Measurements from ENCODE around the gene ARRDC2. TPM values are rescaled to one million over a fixed set of nuclear protein-coding genes. Genes with fewer than 3 reads are reported as not detected.
"Not testable (repeated sequence)": the region's sequence is repeated elsewhere in the genome, so short reads cannot be mapped to it uniquely, and the experiment has no call there.

The ARRDC2 gene
- total RNA-seq, 6 experiments from 2014 or later, result 3.6 to 28.5 (median 10.8) TPM

DNA sequence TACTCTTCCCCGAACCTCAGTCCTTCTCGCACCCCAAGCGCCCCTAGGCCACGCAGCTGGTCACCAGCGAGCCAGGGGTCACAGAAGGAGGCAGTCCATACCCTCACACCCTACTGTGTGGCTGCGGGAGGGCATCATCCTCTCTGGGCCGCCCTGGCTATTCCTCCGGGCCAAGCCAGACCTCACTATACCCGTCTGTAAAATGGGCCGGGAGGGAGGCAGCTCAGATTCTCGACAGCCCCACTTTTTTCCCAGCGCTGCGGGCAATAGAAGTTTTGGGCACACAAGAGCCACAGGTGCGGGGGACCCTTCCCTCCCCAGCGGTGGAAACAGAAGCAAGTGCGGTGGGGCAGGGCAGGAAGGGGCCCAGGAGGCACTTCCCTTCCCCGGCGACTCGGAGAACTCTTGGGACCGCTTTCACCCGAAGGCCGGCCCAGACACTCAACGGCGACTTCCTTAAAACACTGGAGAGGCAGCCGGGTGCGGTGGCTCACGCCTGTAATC, 5.6 kb upstream of the ARRDC2 start:
- H3K27ac ChIP-seq, result peak overlapping the region in 2 of 3 donors; percentile 84 to 93
- peak overlapping the region in 2 of 3 donors; percentile 55 to 79 for H3K4me3 ChIP-seq
- no peaks in the 10 kb centered on the region for H3K36me3 ChIP-seq
- no peaks in the 10 kb centered on the region for H3K27me3 ChIP-seq
- intact Hi-C loops (cut with DNase I), result loop anchor here in 1 of 2 donors (5.0 kb wide), 1 partner anchor 60 kb away; no protein-coding TSS in a partner anchor
- H3K4me1 ChIP-seq, result peaks cover 0 to 5% (median 1%) of the 10 kb centered on the region in 4 donors
- no peak for TF ChIP-seq POLR2A (IDR thresholded peaks at IDR 0.05)
- TF ChIP-seq, protein P1, sequence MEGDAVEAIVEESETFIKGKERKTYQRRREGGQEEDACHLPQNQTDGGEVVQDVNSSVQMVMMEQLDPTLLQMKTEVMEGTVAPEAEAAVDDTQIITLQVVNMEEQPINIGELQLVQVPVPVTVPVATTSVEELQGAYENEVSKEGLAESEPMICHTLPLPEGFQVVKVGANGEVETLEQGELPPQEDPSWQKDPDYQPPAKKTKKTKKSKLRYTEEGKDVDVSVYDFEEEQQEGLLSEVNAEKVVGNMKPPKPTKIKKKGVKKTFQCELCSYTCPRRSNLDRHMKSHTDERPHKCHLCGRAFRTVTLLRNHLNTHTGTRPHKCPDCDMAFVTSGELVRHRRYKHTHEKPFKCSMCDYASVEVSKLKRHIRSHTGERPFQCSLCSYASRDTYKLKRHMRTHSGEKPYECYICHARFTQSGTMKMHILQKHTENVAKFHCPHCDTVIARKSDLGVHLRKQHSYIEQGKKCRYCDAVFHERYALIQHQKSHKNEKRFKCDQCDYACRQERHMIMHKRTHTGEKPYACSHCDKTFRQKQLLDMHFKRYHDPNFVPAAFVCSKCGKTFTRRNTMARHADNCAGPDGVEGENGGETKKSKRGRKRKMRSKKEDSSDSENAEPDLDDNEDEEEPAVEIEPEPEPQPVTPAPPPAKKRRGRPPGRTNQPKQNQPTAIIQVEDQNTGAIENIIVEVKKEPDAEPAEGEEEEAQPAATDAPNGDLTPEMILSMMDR (IDR thresholded peaks at IDR 0.05), result no peak
- H3K9me3 ChIP-seq, result no peaks in the 10 kb centered on the region
- ATAC-seq (no peak), DNase-seq (peak; percentile 55 to 73 (median 59))
- 45% methylated on average over 2 of the region's 27 CpGs for WGBS (ENCODE audit: insufficient coverage, low coverage, low lambda C conversion rate, missing lambda C conversion rate)

DNA sequence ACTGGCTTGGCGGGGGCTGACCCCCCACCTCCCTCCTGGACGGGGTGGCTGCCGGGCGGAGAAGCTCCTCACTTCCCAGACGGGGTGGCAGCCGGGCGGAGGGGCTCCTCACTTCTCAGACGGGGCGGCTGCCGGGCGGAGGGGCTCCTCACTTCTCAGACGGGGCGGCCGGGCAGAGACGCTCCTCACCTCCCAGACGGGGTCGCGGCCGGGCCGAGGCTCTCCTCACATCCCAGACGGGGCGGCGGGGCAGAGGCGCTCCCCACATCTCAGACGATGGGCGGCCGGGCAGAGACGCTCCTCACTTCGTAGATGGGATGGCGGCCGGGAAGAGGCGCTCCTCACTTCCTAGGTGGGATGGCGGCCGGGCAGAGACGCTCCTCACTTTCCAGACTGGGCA, 2.2 kb upstream of the ARRDC2 start:
- Histone ChIP-seq H3K36me3 (peaks cover 0 to 10% (median 6%) of the 10 kb centered on the region in 4 donors), H3K4me1 (peaks cover 0 to 19% (median 2%) of the 10 kb centered on the region in 4 donors)
- no CpG with 5 or more reads among the region's 35 CpGs for WGBS (ENCODE audit: insufficient coverage, low coverage, low lambda C conversion rate, missing lambda C conversion rate)
- H3K27me3 ChIP-seq, H3K4me3 ChIP-seq, H3K9me3 ChIP-seq, H3K27ac ChIP-seq, DNase-seq, ATAC-seq: not testable (repeated sequence)
- intact Hi-C loops (cut with DNase I), result loop anchor here in 1 of 2 donors (2.0 kb wide), 1 partner anchor 53 kb away; no protein-coding TSS in a partner anchor

DNA sequence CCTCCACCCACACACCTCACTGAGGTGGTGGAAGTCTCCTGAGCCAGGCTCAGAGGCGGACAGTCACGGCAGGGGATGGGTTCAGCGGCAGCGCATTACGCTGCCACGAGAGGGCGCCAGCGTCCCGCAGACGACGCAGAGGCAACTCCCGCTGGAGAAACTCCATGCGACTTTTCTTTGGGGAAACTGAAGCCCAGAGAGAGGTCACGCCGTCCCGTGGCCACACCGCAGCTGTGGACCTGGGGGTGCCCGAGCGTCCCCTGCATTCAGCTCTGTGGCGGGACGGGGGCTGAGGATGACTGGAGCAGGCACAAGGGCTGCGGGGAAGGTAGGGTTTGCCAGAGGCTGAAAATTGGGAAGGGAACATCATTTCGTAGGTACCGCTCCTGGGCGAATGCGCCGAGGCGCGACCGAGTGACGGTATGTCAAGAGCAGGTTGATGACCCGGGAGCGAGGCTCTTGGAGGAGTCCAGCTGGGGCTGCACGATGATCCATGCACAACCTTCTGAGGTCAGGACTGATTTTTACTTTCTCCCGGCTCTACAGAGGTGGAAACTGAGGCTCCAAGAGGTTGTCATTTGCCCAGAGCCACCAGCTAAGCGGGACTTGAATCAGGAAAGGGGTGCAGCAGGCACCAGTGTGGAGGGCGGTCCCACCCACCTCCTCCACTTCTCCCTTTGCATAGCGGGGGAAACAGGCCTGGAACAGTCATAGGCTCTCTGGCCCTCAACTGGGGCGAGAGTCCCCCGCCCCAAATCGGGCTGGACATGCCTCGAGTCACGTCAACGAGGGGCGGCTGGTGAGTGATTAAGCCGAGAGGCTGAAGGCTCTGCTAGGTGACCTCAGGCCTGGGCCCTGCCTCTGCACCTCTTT, 690 bp upstream of the ARRDC2 start:
- peaks cover 0 to 14% (median 2%) of the 10 kb centered on the region in 4 donors for H3K4me1 ChIP-seq
- DNase-seq (peak; percentile 87 to 89 (median 88)), ATAC-seq (peak; percentile 73 to 87 (median 82))
- TF ChIP-seq, protein P1 (IDR thresholded peaks at IDR 0.05), result peak; percentile 98 to 99 (median 99)
- peak; percentile 13 for TF ChIP-seq POLR2A (IDR thresholded peaks at IDR 0.05)
- 4% methylated on average over 5 of the region's 46 CpGs for WGBS (ENCODE audit: insufficient coverage, low coverage, low lambda C conversion rate, missing lambda C conversion rate)
- no peaks in the 10 kb centered on the region for H3K9me3 ChIP-seq
- no peaks in the 10 kb centered on the region for H3K27me3 ChIP-seq
- peak overlapping the region; percentile 77 to 94 (median 90) for H3K27ac ChIP-seq
- intact Hi-C loops (cut with DNase I), result loop anchor here in 1 of 2 donors (2.0 kb wide), 1 partner anchor 52 kb away; no protein-coding TSS in a partner anchor
- H3K36me3 ChIP-seq, result peaks cover 0 to 21% (median 10%) of the 10 kb centered on the region in 4 donors
- peak overlapping the region; percentile 53 to 72 (median 60) for H3K4me3 ChIP-seq

DNA sequence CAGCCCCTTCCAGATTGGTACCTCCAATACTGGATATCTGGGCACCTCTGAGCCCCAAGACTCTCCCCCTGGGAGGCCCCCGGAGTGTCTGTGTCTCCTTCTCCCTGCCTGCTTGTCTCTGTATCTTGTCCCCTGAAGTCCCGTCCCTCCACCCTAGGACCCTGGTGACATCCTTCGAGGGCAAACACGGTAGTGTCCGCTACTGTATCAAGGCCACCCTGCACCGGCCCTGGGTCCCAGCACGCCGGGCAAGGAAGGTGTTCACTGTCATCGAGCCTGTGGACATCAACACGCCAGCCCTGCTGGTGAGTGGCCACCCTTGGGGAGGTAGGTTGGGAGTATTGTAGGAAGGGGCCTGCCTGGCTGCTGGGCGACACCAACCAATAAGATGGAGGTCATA, 844 bp downstream of the ARRDC2 start:
- peak overlapping the region; percentile 53 to 72 (median 60) for H3K4me3 ChIP-seq
- 84% methylated on average over 10 of the region's 11 CpGs for WGBS (ENCODE audit: insufficient coverage, low coverage, low lambda C conversion rate, missing lambda C conversion rate)
- peaks cover 0 to 23% (median 2%) of the 10 kb centered on the region in 4 donors for H3K4me1 ChIP-seq
- H3K9me3 ChIP-seq, result no peaks in the 10 kb centered on the region
- DNase-seq (peak in 1 of 3 donors; percentile 32), ATAC-seq (no peak)
- no peak for TF ChIP-seq POLR2A (IDR thresholded peaks at IDR 0.05)
- no peaks in the 10 kb centered on the region for H3K27me3 ChIP-seq
- H3K36me3 ChIP-seq, result peaks cover 0 to 30% (median 14%) of the 10 kb centered on the region in 4 donors
- H3K27ac ChIP-seq, result peak overlapping the region; percentile 54 to 94 (median 75)
- intact Hi-C loops (cut with DNase I), result no loop called here

DNA sequence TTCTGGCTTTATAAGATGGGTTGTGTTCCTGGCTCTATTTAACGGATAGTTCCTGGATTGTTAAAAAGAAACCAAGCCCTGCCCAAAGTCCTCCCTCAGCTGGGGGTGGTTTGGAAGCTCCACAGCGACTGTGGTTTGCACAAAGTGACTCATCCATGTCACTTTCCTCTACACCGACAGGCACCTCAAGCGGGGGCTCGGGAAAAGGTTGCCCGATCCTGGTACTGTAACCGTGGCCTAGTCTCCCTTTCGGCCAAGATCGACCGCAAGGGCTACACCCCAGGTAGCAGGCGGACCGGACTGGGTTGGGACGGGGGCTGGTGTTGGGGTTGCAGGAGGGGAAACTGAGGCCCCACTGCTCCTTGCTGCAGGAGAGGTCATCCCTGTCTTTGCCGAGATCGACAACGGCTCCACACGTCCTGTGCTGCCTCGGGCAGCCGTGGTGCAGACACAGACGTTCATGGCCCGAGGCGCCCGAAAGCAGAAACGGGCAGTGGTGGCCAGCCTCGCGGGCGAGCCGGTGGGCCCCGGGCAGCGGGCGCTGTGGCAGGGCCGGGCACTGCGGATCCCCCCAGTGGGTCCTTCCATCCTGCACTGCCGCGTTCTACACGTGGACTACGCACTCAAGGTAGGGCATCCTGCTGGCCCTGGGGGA, 1.6 kb downstream of the ARRDC2 start:
- Histone ChIP-seq H3K36me3 (peaks cover 0 to 30% (median 14%) of the 10 kb centered on the region in 4 donors), H3K9me3 (no peaks in the 10 kb centered on the region), H3K4me1 (peaks cover 0 to 27% (median 2%) of the 10 kb centered on the region in 4 donors), H3K27me3 (no peaks in the 10 kb centered on the region), H3K27ac (peak overlapping the region; percentile 54 to 94 (median 75)), H3K4me3 (peak overlapping the region; percentile 53 to 72 (median 60))
- ATAC-seq, result peak in 3 of 4 donors; percentile 7 to 22 (median 16)
- intact Hi-C loops (cut with DNase I), result loop anchor here in 1 of 2 donors (5.0 kb wide), 1 partner anchor 48 kb away; no protein-coding TSS in a partner anchor
- TF ChIP-seq POLR2A (IDR thresholded peaks at IDR 0.05), result peak; percentile 17
- TF ChIP-seq, protein P1 (IDR thresholded peaks at IDR 0.05), result no peak
- DNase-seq, result peak in 1 of 3 donors; percentile 61
- 8% methylated on average over 2 of the region's 37 CpGs for WGBS (ENCODE audit: insufficient coverage, low coverage, low lambda C conversion rate, missing lambda C conversion rate)
